GM12872 (cell line): ENCODE data around the gene GFOD2.

Experiments used
- TF ChIP-seq, protein P1 (sequence below): IDR thresholded peaks from 3 replicates; pipeline ENCODE4 v1.5.1; 2011; ENCODE audit warnings: low read depth, mild to moderate bottlenecking, low read length, moderate library complexity; ENCODE audit not compliant: insufficient read depth

Gene GFOD2

DNA sequence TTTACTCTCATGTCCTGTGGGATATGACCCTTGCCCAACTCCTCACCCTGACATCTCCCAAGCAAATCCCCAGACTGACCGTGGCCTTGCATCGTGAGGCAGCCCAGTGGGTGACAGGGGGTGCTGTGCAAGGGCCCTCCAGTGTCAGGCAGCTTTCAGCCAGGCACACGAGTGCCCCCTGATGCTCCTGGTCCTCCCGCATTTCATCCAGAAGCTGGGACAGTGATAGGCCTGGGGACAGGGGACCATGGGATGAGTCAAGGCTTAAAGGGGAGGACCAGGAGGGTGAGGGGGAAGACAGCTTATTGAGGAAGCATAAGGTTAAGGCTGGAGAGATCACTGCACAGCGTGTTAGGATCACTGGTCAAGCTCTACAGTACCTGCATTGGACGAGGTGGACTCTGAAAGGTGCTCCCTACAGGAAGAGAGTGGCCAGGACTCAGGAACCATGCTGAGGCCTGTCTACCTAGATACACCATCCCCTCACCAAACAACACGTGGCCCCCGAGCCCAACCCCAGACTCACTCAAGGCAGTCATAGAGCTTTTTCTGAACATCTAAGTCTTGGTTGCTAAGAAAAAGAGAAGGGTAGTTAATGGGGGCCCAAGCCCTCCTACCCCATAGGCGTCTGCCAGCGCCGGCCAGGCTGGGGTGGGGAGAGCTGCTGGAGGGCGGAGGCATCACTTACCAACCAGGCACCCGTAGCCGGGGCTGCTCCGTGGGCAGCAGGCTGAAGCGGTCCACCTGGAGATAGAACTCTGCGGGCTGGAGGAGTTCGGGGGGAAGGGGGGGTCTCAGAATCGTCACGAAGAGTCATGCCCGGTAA is 60.1 kb downstream of the GFOD2 start:
- TF ChIP-seq, protein P1, sequence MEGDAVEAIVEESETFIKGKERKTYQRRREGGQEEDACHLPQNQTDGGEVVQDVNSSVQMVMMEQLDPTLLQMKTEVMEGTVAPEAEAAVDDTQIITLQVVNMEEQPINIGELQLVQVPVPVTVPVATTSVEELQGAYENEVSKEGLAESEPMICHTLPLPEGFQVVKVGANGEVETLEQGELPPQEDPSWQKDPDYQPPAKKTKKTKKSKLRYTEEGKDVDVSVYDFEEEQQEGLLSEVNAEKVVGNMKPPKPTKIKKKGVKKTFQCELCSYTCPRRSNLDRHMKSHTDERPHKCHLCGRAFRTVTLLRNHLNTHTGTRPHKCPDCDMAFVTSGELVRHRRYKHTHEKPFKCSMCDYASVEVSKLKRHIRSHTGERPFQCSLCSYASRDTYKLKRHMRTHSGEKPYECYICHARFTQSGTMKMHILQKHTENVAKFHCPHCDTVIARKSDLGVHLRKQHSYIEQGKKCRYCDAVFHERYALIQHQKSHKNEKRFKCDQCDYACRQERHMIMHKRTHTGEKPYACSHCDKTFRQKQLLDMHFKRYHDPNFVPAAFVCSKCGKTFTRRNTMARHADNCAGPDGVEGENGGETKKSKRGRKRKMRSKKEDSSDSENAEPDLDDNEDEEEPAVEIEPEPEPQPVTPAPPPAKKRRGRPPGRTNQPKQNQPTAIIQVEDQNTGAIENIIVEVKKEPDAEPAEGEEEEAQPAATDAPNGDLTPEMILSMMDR, result no peak

DNA sequence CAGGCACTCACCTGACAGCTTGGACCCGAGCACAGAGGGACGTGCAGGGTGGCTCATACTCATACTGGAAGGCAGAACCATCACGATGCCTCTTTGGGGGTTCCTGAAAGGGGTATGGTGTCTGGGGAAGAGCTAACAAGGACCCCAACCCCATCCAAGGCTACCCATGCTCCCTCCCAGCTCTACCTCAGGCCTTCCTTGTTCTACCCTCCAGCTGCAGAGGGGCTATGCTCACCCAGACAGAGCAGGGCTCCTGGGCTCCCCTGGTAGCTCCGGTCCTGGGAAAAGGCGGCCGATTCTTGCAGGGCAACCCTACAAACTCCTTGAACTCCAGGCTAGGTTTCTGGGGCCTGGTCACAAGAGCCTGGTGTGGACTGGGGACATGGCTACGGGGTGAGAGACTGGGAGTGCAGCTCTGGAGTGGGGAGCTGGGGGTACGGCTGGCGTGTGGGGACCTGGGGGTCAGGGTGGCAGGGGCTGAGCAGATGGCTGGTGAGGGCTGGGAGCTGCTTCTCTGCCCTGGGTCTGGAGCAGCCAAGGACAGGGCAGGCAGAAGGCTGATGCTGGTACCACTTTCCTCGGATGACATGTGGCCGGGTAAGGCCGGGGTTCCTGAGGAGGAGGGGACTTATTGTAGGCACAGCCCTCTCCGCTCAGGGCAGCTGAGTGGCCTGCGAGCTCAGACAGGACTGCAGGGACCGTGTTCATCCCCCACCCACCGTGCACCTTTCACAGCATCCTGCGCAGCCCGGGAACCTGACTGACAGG is 61.2 kb downstream of the GFOD2 start:
- TF ChIP-seq, protein P1, result no peak

DNA sequence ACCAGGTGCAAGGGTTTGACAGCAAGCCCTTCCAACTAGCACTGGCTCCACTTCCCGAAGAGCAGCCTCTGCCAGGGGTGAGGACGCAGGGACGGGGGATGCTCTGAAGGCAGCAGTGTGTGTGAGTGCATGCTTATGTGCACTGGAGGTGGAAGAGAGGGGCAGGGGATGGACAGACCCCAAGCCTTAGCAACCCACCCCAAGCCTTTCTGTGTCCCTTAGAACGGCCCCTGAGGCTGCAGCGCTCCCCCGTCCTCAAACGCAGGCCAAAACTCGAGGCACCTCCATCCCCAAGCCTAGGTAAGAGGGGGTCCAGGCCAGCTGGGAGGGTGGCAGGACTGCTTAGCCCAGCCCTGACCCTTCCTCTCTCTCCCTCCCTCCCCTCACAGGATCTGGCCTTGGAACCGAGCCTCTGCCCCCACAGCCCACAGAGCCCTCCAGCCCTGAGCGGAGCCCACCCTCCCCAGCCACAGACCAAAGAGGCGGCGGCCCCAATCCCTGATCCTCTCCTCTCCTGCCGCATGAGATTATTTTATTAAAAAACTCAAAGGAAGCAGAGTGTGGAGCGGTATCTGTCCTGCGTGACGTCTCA is 62.0 kb downstream of the GFOD2 start:
- TF ChIP-seq, protein P1, result no peak

DNA sequence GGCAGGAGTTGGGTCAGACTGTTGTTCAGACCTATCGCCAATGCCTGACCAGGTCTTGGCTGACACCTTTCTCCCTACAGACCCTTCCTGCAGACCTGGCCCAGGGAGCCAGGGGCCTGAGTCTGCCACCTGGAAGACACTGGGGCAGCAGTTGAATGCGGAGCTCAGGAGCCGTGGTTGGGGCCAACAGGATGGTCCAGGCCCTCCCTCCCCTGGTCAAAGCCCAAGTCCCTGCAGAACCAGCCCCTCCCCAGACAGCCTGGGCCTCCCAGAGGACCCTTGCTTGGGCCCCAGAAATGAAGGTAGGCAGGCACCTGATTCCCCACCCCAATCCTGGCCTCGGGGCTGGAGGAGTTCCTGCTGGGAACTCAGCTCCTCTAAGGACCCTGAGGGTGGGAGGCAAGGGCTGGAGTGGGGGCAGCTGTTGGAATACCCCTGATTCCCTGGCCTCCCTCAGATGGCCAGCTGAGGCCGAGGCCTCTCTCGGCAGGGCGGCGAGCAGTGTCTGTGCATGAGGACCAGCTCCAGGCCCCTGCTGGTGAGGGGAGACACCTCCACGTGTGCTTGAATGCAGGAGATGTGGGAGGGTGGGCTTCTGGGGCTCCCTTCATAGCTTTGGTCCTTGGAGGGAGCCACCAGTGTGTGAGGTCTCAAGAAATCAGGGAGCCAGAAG is 62.6 kb downstream of the GFOD2 start:
- TF ChIP-seq, protein P1, result no peak

DNA sequence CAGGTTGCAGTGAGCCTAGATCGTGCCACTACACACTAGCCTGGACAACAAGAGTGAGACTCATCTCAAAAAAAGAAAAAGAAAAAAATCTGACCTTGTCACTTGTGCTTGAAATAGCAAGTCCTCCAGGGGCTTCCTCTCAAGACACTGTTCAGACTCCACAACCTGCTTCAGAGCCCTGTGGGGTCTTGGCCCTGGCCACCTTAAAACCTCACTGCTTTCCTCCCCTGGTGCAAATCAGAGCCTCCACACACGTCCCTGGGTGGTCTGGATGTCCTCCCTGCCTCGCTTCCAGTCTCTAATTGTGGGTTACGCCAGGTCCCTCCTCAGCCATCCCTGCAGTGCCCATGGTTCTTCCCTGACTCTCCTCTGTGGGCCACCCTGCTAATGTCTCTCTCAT is 63.8 kb downstream of the GFOD2 start:
- TF ChIP-seq, protein P1, result no peak

DNA sequence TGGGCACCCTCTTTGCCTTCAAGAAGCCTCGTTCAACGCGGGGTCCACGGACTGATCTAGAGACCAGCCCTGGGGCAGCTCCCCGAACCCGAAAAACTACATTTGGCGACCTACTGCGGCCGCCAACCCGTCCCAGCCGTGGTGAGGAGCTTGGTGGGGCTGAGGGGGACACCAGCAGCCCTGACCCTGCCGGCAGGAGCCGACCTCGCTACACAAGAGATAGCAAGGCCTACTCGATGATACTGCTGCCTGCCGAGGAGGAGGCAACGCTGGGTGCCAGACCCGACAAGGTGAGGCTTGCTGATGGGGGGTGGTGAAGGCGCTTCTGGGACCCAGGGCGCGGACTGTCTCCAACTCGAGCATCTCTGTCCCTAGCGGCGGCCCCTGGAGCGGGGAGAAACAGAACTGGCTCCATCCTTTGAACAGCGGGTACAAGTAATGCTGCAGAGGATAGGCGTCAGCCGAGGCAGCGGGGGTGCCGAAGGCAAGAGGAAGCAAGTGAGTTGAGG is 64.7 kb downstream of the GFOD2 start:
- TF ChIP-seq, protein P1, result no peak
